C4-2B (cell line): Measurements from ENCODE around the gene FOXL3.

ENCODE experiments used
- H3K27ac ChIP-seq: fragments of 450-650 bp; 2 replicates; pipeline ENCODE4 v1.5.1; 2017
- CTCF ChIP-seq: fragments of 450-650 bp; conservative IDR thresholded peaks from 2 replicates; pipeline ENCODE4 v1.5.1; 2017; ENCODE audit warnings: mild to moderate bottlenecking
- ZFX ChIP-seq: fragments of 450-650 bp; IDR thresholded peaks from 2 replicates; pipeline ENCODE4 v1.6.1; 2017

The FOXL3 gene

DNA sequence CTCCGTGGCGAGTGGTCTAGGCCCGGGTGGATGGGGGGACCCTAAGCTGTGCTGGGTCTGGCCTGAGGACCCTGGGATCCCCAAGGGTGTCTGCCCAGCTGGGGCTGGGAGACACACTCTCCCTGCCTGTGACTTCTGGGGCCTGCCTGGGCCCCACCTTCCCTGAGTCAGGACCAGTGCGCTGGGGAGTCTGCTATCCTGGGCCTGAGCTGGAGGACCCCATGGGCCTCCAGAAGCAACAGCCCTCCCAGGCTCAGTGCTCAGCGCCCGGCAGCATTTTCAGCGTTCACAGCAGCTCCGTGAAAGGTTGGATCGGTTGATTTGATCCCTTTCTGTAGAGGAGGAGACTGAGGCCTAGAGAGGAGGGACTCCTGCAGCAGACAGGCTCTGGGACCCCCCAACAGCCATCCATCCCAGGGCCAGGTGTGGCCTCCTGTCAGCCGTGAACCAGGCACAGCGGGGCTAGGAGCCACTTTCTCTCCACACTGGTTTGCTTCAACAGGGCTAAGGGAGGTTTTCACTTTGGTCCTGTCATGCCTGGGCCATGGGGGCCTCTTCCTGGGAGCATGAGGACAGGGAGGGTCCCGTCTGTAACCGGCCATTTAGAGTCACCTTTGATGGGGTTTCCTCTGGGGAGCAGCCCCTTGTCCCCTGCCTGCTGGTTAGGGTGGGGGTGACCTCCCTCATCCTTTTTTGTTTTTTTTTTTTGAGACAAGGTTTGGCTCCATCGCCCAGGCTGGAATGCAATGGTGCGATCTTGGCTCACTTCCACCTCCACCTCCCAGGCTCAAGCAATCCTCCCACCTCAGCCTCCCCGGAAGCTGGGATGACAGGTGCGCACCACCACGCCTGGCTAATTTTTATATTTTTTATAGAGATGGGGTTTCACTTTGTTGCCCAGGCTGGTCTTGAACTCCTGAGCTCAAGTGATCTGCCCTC lies 12.4 kb downstream of the FOXL3 start:
- TF ChIP-seq CTCF = no peak
- no peak for TF ChIP-seq ZFX
- H3K27ac ChIP-seq = no peak overlapping the region

DNA sequence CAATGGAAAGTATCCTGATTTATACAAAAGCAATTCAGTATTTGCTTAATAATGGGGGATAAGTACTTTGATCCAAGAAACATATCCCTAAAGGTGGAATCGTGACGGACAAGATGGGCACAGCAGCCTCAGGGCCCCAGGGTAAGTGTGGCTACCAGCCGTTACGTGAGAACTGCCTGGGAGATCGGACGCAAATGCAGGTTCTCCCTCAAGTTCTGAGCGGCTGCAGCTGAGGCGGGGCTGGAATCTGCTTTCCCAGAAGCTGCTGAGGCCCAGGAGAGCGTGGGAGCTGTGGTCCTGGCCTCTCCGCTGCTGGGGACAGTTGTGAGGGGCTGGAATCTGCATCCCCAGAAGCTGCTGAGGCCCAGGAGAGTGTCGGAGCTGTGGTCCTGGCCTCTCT lies 13.5 kb downstream of the FOXL3 start:
- no peak overlapping the region for H3K27ac ChIP-seq
- TF ChIP-seq ZFX (no peak), CTCF (no peak)

- TF ChIP-seq ZFX (no peak), CTCF (no peak)
- no peak overlapping the region for H3K27ac ChIP-seq
Observed at GRCh38 chr7:303884-304573, 14.1 kb downstream of the FOXL3 start.

DNA sequence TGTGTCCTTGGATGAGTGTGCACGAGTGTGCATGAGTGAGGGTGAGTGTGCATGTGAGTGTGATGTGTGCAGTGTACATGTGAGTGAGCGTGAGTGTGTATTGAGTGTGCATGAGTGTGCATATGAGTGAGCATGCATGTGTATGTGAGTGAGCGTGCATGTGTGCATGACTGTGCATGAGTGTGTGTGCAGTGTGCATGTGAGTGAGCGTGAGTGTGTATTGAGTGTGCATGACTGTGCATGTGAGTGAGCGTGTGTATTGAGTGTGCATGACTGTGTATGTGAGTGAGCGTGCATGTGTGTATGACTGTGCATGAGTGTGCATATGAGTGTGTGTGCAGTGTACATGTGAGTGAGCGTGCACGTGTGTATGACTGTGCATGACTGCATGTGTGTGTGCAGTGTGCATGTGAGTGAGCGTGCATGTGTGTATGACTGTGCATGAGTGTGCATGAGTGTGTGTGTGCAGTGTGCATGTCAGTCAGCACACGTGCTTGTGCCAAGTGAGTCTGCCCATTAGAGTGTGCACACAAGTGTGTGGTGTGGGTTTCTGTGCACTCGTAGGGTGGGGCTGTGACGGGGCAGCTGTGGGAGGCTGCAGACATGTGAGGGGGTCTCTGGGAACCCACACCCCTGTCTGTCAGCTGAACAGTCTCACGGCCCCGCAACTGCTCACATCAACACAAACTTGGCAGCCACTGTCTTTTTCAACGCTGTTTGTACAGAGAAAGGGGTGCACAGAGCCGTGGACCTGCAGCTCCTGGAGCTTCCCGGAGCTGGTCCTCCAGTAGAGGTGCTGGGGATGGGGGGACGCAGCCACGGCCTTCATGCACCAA lies 14.8 kb downstream of the FOXL3 start:
- no peak overlapping the region for H3K27ac ChIP-seq
- TF ChIP-seq ZFX (no peak), CTCF (no peak)

- TF ChIP-seq ZFX = no peak
- TF ChIP-seq CTCF = no peak
- no peak overlapping the region for H3K27ac ChIP-seq
Observed at GRCh38 chr7:305410-306151, 15.6 kb downstream of the FOXL3 start.

DNA sequence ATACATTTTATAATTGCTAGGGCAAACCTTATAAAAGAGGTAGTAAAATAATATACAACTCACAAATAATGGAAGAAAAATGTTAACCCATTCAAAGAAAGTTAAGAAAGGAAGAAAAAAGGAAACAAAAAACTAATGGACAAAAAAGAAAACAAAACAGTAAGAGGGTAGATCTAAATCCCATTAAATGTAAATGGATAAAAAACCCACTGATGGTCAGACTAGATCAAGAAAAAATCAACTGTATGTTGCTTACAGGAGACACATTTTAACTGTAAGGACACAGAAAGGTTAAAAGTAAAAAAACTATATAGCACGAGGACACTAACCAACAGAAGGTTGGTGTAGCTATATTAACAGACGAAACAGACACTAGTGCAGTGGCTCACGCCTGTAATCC lies 18.0 kb downstream of the FOXL3 start:
- H3K27ac ChIP-seq = no peak overlapping the region
- TF ChIP-seq CTCF (no peak), ZFX (no peak)
